Right hindlimb (tissue), 1 donor: ENCODE data around the gene COL12A1.

Experiments
- DNase-seq: peaks from one replicate; pipeline ENCODE4 v3.0.0-alpha.2; 2018

COL12A1 gene

GRCh38 chr6:75135876-75136275 is 70.0 kb downstream of the COL12A1 start:
- DNase-seq, result no peak

GRCh38 chr6:75135450-75135849 is 70.4 kb downstream of the COL12A1 start:
- no peak for DNase-seq

- DNase-seq, result no peak
Observed at GRCh38 chr6:75130784-75131183, 75.1 kb downstream of the COL12A1 start.

GRCh38 chr6:75128878-75129570 is 76.8 kb downstream of the COL12A1 start:
- no peak for DNase-seq

- DNase-seq, result no peak
Observed at GRCh38 chr6:75126518-75126917, 79.3 kb downstream of the COL12A1 start.

- DNase-seq, result no peak
Observed at GRCh38 chr6:75124983-75125382, 80.9 kb downstream of the COL12A1 start.

GRCh38 chr6:75124085-75124484 is 81.8 kb downstream of the COL12A1 start:
- DNase-seq, result no peak

- DNase-seq, result no peak
Observed at GRCh38 chr6:75118925-75119515, 86.8 kb downstream of the COL12A1 start.

GRCh38 chr6:75117701-75118100 is 88.2 kb downstream of the COL12A1 start:
- DNase-seq, result no peak

- DNase-seq, result no peak
Observed at GRCh38 chr6:75116946-75117345, 88.9 kb downstream of the COL12A1 start.

GRCh38 chr6:75115481-75115880 is 90.4 kb downstream of the COL12A1 start:
- DNase-seq, result no peak

- no peak for DNase-seq
Observed at GRCh38 chr6:75114806-75115205, 91.0 kb downstream of the COL12A1 start.

GRCh38 chr6:75114195-75114594 is 91.7 kb downstream of the COL12A1 start:
- no peak for DNase-seq

GRCh38 chr6:75113446-75113845 is 92.4 kb downstream of the COL12A1 start:
- DNase-seq, result no peak

GRCh38 chr6:75109765-75110164 is 96.1 kb downstream of the COL12A1 start:
- no peak for DNase-seq

GRCh38 chr6:75109022-75109421 is 96.8 kb downstream of the COL12A1 start:
- no peak for DNase-seq

- no peak for DNase-seq
Observed at GRCh38 chr6:75108333-75108974, 97.4 kb downstream of the COL12A1 start.

GRCh38 chr6:75107913-75108312 is 97.9 kb downstream of the COL12A1 start:
- no peak for DNase-seq

- no peak for DNase-seq
Observed at GRCh38 chr6:75106426-75106825, 99.4 kb downstream of the COL12A1 start.

GRCh38 chr6:75103431-75103830 is 102.4 kb downstream of the COL12A1 start:
- no peak for DNase-seq

GRCh38 chr6:75102301-75102700 is 103.6 kb downstream of the COL12A1 start:
- no peak for DNase-seq

- DNase-seq, result no peak
Observed at GRCh38 chr6:75101896-75102295, 104.0 kb downstream of the COL12A1 start.

GRCh38 chr6:75098709-75099108 is 107.1 kb downstream of the COL12A1 start:
- DNase-seq, result peak; percentile 79

GRCh38 chr6:75096966-75097365 is 108.9 kb downstream of the COL12A1 start:
- no peak for DNase-seq
